HUDEP-2 (cell line): Measurements from ENCODE around the gene SAG.

ENCODE experiments used
- DNase-seq, 76 experiments: peaks; one replicate each; lab custom pipeline; 2025; ENCODE audit not compliant: unreplicated experiment in 76 of 76; lab: John Stamatoyannopoulos, UW

SAG gene

GRCh38 chr2:233307565-233307964 lies at the start of gene SAG:
SAG (plus strand) TSS chr2:233307816; CDS start chr2:233309190, 1,374 bp downstream.
- DNase-seq, result no peak

GRCh38 chr2:233258211-233258610 lies 49.4 kb upstream of the SAG start:
- DNase-seq, result no peak

GRCh38 chr2:233259730-233260129 lies 47.9 kb upstream of the SAG start:
- no peak for DNase-seq

GRCh38 chr2:233260661-233261060 lies 47.0 kb upstream of the SAG start:
- no peak for DNase-seq

- no peak for DNase-seq
Observed at GRCh38 chr2:233261819-233262555, 45.6 kb upstream of the SAG start.

- DNase-seq, result no peak
Observed at GRCh38 chr2:233262562-233262961, 45.1 kb upstream of the SAG start.

- no peak for DNase-seq
Observed at GRCh38 chr2:233263045-233263570, 44.5 kb upstream of the SAG start.

GRCh38 chr2:233264667-233265066 lies 42.9 kb upstream of the SAG start:
- DNase-seq, result no peak

GRCh38 chr2:233265899-233266431 lies 41.7 kb upstream of the SAG start:
- DNase-seq, result no peak

GRCh38 chr2:233266481-233266880 lies 41.1 kb upstream of the SAG start:
- DNase-seq, result no peak

- no peak for DNase-seq
Observed at GRCh38 chr2:233267516-233268245, 39.9 kb upstream of the SAG start.

- DNase-seq, result no peak
Observed at GRCh38 chr2:233270366-233270765, 37.2 kb upstream of the SAG start.

- no peak for DNase-seq
Observed at GRCh38 chr2:233270951-233271350, 36.7 kb upstream of the SAG start.

- no peak for DNase-seq
Observed at GRCh38 chr2:233271693-233272092, 35.9 kb upstream of the SAG start.

GRCh38 chr2:233273120-233273519 lies 34.5 kb upstream of the SAG start:
- no peak for DNase-seq

- DNase-seq, result no peak
Observed at GRCh38 chr2:233275223-233275622, 32.4 kb upstream of the SAG start.

- no peak for DNase-seq
Observed at GRCh38 chr2:233278921-233279320, 28.7 kb upstream of the SAG start.

GRCh38 chr2:233280114-233280693 lies 27.4 kb upstream of the SAG start:
- no peak for DNase-seq

GRCh38 chr2:233281553-233281952 lies 26.1 kb upstream of the SAG start:
- DNase-seq, result no peak

- no peak for DNase-seq
Observed at GRCh38 chr2:233281992-233282603, 25.5 kb upstream of the SAG start.

- DNase-seq, result no peak
Observed at GRCh38 chr2:233285921-233286320, 21.7 kb upstream of the SAG start.
